Measurements from ENCODE around the gene KRTAP4-4.
"Not testable (repeated sequence)": the region's sequence is repeated elsewhere in the genome, so short reads cannot be mapped to it uniquely, and the experiment has no call there.

Gene KRTAP4-4

DNA sequence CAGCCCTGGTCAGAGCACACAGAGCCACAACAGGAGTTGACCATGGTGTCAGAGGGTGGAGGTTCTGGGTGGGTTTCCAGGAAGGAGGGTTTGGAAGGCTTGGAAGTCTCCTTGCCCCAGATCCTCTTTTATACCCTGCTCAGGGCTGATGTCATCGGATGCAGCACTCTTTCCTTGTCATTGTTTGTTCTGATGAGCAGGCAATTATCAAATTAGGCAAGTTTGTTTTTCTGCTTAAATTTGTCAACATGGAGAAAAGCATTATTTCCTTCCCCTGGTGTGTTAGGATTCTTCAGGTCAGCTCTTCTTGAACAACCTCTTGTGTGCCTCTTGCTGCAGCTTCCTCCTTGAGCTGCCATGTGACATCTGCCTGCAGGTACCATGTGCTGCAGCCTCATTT lies at the start of gene KRTAP4-4:
Gene KRTAP4-4, minus strand, starts transcription at position 101 of the 400 bp plus-strand sequence. Its CDS starts 57 bp downstream, at position 44.
- no peak for DNase-seq (ENCODE audit: low read depth in 2 of 2)

DNA sequence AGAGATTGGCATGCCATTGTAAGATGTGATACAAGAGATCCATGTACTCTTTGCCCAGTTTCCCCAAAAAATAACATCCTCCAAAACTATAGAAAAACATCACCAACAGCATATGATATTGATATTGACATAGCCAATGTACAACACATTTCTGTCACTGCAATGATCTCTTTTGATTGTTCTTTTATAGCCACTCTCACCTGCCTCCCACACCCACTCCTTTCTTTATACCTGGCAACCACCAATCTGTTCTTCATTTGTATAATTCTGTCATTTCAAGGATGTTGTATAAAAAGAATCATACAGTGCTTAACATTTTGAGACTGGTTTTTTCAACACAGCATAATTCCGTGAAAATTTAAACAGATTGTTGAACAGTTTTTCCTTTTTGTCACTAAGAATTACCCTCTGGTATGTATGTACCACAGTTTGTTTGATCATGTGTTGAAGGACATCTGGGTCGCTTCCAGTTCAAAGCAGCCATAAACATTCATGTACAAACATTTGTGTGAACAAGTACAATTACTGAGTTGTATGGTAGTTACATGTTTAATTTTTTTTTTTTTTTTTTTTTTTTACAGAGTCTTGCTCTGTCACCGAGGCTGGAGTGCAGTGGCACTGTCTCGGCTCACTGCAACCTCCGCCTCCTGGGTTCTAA lies 39.0 kb upstream of the KRTAP4-4 start:
- DNase-seq (ENCODE audit: low read depth in 2 of 2), result no peak

DNA sequence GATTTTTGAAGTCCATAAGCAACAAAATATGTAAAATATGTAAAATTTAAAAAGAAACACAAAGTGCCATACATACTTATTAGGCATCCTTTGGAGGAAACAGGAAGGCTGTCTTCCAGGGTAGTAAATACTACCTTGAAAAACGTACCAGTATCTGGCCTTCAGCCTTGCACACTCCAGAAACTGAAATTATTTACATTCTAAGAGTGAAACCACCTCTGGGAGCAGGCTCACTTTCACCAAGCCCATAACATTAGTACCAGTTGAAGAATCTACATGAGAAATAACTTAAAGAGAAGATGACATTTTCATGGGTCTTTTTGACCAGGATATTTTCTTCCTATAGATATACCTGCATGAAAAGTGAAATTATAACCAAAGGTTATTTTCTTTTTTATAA lies 35.5 kb upstream of the KRTAP4-4 start:
- no peak for DNase-seq (ENCODE audit: low read depth in 2 of 2)

DNA sequence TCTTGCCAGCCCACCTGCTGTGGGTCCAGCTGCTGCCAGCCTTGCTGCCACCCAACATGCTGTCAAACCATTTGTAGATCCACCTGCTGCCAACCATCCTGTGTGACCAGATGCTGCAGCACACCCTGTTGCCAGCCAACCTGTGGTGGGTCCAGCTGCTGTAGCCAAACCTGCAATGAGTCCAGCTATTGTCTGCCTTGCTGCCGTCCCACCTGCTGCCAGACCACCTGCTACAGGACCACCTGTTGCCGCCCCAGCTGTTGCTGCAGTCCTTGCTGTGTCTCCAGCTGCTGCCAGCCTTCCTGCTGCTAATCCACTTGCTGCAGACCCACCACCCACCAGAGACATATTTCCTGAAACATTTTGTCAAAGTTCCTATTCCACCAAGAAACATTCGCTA lies 29.8 kb upstream of the KRTAP4-4 start:
- DNase-seq (ENCODE audit: low read depth in 2 of 2), result no peak

DNA sequence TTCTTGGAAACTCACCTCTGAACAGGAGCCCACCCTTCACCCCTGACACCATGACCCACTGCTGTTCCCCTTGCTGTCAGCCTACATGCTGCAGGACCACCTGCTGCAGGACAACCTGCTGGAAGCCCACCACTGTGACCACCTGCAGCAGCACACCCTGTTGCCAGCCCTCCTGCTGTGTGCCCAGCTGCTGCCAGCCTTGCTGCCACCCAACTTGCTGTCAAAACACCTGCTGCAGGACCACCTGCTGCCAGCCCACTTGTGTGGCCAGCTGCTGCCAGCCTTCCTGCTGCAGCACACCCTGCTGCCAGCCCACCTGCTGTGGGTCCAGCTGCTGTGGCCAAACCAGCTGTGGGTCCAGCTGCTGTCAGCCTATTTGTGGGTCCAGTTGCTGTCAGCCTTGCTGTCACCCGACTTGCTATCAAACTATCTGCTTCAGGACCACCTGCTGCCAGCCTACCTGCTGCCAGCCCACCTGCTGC lies 29.3 kb upstream of the KRTAP4-4 start, which contains the start of gene KRTAP9-1:
Gene KRTAP9-1, plus strand, starts transcription at position 51 of the 482 bp plus-strand sequence. Its CDS starts 0 bp downstream, at position 51.
- DNase-seq (ENCODE audit: low read depth in 2 of 2), result not testable (repeated sequence)

DNA sequence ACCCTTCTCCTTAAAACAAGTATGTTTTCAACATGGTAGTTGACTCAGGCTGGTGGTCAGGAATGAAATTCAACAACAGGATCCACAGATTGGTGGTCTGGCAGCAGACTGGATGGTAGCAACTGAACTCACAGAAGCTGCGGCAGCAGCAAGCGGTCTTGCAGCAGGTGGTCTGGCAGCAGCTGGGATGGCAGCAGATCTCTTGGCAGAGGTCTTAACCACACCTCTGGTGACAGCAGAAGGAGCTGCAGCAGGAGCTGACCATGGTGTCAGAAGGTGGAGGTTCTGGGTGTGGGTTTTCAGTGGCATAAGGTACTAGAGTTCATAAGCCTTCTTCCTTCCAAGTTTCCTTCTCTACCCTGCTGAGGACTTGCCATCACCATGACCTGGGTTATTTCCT lies 26.3 kb upstream of the KRTAP4-4 start:
- DNase-seq (ENCODE audit: low read depth in 2 of 2), result no peak

DNA sequence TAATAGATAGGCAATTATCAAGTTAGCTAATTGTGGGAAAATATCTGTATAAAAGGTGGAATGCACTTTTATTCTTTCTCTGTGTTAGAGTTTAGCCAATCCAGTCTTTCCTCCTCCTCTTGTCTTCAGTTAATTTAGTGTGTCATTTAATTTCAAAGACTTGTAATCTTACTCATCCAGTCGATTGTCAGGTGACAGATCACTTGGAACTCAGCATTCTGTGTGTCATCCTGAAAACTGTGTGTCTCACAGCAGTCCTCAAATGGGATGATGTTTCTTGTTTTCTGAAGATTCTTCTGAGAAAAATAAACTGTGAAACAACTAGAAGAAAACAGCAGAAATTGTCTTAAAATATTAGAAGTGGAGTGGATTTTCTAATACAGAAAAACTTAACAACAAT lies 24.5 kb upstream of the KRTAP4-4 start:
- no peak for DNase-seq (ENCODE audit: low read depth in 2 of 2)

DNA sequence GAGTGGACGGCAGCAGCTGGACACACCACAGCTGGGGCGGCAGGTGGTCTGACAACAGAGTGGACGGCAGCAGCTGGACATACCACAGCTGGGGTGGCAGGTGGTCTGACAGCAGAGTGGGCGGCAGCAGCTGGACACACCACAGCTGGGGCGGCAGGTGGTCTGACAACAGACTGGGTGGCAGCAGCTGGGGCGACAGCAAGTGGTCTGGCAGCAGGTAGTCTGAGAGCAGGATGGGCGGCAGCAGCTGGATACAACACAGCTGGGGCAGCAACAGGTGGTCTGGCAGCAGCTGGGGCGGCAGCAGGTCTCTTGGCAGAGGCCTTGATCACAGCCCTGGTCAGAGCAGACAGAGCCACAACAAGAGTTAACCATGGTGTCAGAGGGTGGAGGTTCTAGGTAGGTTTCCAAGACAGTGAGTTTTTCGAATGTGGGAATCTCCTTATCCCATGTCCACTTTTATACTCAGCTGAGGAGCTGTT lies 24.0 kb upstream of the KRTAP4-4 start, which contains the start of gene KRTAP4-1:
Gene KRTAP4-1, minus strand, starts transcription at position 432 of the 482 bp plus-strand sequence. Its CDS starts 57 bp downstream, at position 375.
- no peak for DNase-seq (ENCODE audit: low read depth in 2 of 2)

DNA sequence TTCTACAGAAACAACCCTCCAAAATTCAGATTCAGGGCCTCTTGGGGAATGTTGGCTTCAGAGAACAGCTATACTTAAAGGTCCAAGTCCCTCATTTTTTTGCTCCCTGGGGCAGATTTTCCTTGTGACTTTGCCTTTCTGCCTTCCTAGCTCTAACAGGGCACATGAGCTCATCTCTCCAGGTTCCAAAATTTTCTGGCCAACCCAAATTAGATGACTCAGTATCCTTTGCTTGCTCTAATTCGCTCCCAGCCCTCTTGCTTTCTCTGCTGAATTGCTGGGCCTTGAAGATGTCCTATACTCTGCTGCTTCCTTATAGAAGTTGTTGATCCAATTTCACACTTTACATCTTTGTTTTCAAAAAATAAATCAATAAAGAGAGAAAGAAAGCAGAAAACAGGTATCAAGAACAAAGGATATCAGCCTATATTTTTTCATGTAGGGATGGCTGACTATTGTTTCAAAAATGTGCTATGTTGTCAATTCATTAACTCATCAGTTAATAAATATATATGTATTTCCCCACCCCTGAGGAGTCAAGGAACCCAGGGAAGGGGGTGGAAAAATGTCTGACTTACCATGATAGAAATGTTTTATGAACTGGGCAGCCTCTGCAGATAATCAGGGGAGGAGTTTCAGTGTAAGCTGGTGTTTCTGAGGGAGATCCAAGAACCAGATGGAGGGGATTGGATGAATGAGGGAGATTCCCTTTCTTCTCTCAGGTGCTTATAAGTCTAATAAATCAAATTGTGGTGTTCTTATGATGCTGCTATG lies 18.5 kb upstream of the KRTAP4-4 start:
- DNase-seq (ENCODE audit: low read depth in 2 of 2), result no peak

DNA sequence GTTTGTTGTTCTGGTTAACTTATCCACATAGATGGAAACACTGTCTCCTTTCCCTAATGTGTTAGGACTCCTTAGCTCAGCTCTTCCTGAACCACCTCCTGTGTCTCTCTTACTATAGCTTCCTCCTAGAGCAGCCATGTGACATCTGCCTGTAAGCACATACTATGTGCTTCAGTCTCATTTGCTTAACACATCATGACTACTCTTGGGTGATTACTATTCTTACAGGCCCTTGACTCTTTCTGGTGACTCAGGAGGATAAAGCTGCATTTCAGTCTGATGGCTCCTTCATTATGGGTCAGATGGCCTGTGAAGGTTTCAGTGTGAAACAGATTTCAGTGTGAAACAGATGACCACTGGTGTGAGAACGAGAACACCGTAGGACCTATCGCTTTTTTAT lies 17.8 kb upstream of the KRTAP4-4 start:
- DNase-seq (ENCODE audit: low read depth in 2 of 2), result no peak

DNA sequence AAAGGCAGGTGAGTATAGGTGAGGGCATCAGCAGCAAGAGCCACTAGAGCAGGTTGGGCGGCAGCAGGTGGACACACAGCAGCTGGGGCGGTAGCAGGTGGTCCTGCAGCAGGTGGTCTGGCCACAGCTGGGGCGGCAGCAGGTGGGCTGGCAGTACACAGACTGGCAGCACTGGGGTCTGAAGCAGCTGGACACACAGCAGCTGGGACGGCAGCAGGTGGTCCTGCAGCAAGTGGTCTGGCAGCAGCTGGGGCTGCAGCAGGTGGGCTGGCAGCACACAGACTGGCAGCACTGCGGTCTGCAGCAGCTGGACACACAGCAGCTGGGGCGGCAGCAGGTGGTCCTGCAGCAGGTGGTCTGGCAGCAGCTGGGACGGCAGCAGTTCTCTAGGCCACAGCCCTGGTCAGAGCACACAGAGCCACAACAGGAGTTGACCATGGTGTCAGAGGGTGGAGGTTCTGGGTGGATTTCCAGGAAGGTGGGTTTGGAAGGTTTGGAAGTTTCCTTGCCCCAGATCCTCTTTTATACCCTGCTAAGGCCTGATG lies 17.3 kb upstream of the KRTAP4-4 start, which contains the start of gene KRTAP4-2:
Gene KRTAP4-2, minus strand, starts transcription at position 495 of the 545 bp plus-strand sequence. Its CDS starts 57 bp downstream, at position 438.
- DNase-seq (ENCODE audit: low read depth in 2 of 2), result no peak

DNA sequence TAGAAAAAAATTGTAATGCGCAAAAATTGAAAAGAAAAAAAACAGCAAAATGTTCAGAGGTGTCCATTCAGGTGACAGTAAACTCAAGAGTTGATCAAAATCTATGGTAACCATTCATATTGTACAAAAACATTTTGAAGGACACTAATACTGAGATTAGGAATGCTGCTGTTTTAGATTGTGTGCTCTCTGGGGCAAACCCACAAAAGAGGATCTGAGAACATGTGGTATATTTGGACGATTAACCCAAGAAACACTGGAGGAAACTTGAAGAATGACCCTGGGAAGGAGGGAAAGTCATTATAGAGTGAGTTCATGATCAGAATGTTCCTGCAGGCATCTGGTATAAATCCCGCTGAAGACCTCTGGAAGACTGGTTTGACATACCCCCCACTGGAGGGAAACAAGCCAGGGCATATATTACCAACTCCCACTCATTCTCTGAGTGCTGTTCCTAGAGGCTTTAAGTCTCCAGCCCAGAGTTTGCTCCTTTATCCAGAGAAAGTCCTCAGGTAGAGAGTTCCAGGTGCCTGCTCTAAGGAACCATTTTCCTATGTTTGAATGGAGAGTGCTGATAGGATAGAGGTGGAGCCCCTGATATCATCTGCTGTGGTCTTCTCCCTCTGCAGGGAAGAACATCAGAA lies 16.3 kb upstream of the KRTAP4-4 start:
- no peak for DNase-seq (ENCODE audit: low read depth in 2 of 2)

DNA sequence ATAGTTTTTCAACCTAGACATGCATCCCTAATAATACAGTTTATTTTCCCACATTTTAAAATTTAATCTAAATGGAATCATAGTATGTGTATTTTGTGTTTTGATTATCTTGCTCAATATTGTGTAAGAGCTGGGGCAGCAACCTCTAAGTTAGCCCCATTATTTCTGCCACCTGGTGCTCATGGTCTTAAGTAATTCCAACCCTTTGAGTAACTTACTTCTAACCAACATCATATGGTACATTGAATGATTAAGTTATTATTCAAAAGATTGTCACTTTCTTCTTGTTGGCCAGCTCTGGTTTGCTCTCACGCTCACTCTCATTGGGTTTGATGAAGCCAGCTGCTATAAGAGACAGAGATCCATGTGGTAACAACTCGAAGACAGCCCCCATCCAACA lies 11.3 kb upstream of the KRTAP4-4 start:
- DNase-seq (ENCODE audit: low read depth in 2 of 2), result no peak

DNA sequence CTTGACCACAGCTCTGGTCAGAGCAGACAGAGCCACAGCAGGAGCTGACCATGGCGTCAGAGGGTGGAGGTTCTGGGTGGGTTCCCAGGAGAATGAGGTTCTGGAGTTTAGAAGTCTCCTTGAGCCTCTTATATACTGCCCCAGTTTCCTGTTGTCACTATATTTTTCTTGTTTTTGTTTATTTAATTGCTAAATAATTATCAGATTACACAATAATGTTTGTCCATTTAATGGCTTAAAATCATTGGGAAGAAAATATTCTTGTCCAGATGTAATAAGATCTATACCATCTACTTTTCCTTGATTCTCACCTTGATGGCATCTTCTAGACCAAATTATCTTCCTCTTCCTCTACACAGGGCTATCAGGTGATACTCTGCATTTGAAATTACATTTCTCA lies 7.6 kb upstream of the KRTAP4-4 start, which contains the start of gene KRTAP4-3:
Gene KRTAP4-3, minus strand, starts transcription at position 101 of the 400 bp plus-strand sequence. Its CDS starts 49 bp downstream, at position 52.
- DNase-seq (ENCODE audit: low read depth in 2 of 2), result no peak

DNA sequence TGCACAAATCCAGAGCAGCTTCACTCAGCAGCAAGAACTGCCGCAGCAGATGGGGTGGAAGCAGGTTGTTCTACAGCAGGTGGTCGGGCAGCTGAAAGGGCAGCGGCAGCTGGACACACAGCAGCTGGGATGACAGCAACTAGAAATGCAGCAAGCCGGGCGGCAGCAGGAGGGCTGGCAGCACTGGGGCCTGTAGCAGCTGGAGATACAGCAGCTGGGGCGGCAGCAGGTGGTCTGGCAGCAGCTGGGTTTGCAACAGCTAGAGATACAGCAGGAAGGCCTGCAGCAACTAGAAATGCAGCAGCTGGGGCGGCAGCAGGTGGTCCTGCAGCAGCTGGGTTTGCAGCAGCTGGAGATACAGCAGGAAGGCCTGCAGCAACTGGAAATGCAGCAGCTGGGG lies 7.0 kb upstream of the KRTAP4-4 start:
- DNase-seq (ENCODE audit: low read depth in 2 of 2), result no peak

DNA sequence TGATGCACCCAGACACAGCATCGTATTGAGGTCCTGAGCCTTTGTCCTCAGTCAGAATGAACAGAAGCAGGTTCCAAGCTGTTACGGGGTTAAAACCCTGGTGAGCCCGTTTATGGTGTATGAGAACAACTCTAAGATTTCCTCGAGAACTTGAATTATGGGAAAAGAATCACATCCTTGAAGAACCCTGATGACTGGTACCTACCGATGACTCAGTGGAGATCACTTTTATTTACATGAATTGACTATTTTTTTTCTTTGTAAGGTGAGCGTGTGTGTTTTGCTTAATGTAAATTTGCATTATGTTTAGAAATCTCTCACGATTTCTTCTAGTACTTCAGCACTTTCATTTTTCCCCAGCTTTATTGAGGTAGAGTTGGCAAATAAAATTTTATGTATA lies 3.3 kb upstream of the KRTAP4-4 start:
- no peak for DNase-seq (ENCODE audit: low read depth in 2 of 2)

DNA sequence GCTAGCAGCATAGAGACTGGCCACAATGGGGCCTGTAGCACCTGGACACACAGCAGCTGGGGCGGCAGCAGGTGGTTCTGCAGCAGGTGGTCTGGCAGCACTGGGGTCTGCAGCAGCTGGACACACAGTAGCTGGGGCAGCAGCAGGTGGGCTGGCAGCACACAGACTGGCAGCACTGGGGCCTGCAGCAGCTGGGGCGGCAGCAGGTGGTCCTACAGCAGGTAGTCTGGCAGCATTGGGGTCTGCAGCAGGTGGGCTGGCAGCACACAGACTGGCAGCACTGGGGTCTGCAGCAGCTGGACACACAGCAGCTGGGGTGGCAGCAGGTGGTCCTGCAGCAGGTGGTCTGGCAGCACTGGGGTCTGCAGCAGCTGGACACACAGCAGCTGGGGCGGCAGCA lies 358 bp downstream of the KRTAP4-4 start:
- DNase-seq (ENCODE audit: low read depth in 2 of 2), result not testable (repeated sequence)

DNA sequence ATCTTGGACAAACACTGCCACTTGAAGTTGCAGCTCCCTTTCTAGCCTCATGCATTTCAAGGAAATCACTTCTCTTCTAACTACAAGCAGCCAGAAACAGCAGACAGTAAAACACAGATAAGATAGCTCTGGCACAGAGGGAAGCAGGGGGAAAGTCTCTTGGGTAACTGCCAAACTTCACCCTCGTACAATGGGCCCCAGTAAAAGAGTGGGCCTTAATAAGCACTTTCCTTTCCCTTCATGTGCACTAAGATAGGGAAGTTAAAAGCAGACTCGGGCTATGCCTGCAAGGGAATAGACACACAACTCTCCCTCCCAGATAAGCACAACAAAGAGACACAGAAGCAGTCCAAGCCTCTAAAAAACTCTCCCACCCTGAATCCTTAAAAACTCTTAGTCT lies 6.7 kb downstream of the KRTAP4-4 start:
- no peak for DNase-seq (ENCODE audit: low read depth in 2 of 2)

DNA sequence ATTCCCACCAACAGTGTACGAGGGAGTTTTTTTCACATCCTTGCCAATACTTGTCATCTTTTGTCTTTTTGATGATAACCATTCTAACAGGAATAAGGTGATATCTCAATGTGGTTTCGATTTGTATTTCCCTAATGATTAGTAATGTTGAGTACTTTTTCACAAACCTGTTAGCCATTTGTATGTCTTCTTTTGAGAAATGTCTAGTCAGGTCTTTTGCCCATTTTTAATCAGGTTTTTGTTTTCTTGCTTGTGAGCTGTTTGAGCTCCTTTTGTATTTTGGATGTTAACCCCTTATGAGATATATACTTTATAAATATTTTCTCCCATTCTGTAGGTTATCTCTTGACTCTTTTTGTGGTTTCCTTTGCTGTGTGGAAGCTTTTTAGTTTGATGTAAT lies 9.0 kb downstream of the KRTAP4-4 start:
- DNase-seq (ENCODE audit: low read depth in 2 of 2), result no peak

DNA sequence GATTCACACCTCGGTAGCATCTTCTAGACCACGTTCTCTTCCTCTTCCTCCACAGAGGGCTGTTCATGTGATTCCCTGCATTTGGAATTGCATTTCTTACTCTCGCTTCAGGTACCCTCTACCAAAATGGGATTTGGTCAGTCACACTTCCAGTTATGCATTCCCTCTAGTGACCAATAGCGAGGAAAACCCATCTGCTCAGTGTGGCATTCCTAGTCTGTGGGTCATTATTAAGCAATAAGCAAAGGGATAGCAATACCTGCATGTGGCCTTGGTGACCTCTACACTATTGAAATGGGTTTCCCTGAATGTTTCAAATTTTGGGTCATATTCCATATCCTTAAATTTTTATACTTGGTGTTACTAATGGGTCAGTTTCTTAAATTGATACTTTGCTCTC lies 10.5 kb downstream of the KRTAP4-4 start:
- DNase-seq (ENCODE audit: low read depth in 2 of 2), result no peak

DNA sequence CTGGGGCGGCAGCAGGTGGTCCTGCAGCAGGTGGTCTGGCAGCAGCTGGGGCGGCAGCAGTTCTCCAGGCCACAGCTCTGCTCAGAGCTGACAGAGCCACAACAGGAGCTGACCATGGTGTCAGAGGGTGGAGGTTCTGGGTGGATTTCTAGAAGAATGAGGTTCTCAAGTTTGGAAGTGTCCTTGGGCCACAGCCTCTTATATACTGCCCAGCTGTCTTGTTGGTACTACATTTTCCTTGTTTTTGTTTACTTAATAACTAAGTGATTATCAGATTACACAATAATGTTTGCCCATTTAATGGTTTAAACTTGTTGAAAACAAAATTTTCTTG lies 10.9 kb downstream of the KRTAP4-4 start, which contains the start of gene KRTAP4-5:
Gene KRTAP4-5, minus strand, starts transcription at position 174 of the 334 bp plus-strand sequence. Its CDS starts 58 bp downstream, at position 116.
- no peak for DNase-seq (ENCODE audit: low read depth in 2 of 2)
